Ovary (tissue), 9 donors: ENCODE measurements around the gene CYFIP1. TPM values are rescaled to one million over a fixed set of nuclear protein-coding genes. Genes with fewer than 3 reads are reported as not detected.

Experiments used
- DNase-seq, 5 donors: peaks; one replicate each; pipeline ENCODE4 v3.0.0-alpha.2; 2019 to 2020
- H3K27ac ChIP-seq, 2 donors: fragments of 200-600 bp; one replicate each; pipeline versions ENCODE4 v1.5.1 to v1.8.0; 2019 to 2022
- H3K27me3 ChIP-seq: fragments of 200-600 bp; one replicate; pipeline ENCODE4 v1.8.0; 2022
- H3K36me3 ChIP-seq: fragments of 200-600 bp; sonication (generic); one replicate; pipeline ENCODE4 v1.5.1; 2019
- H3K4me1 ChIP-seq: one replicate; pipeline ENCODE4 v1.8.1; 2013; ENCODE audit warnings: mild to moderate bottlenecking, moderate library complexity; ENCODE audit not compliant: insufficient read depth
- H3K4me3 ChIP-seq: fragments of 200-600 bp; sonication (generic); one replicate; pipeline ENCODE4 v1.5.1; 2017
- H3K9me3 ChIP-seq, 2 donors: fragments of 200-600 bp in 1 of 2; sonication (generic) in 1 of 2; one replicate each; pipeline versions ENCODE4 v1.5.1 to v1.8.1; 2013 to 2019; ENCODE audit warnings: mild to moderate bottlenecking in 1 of 2, moderate library complexity in 1 of 2
- EP300 ChIP-seq: sonication (generic); formaldehyde crosslinking; IDR thresholded peaks from one replicate; pipeline ENCODE4 v1.6.1; 2017; ENCODE audit warnings: antibody characterized with exemption
- POLR2A ChIP-seq: fragments of 450-650 bp; IDR thresholded peaks from one replicate; pipeline ENCODE4 v1.6.1; 2017; ENCODE audit warnings: antibody characterized with exemption, mild to moderate bottlenecking, moderate library complexity
- WGBS, 3 donors: extraction: QIAGEN DNeasy Blood & Tissue Kit in 1 of 3; methylation state at CpG; one replicate each; pipeline versions ENCODE4 v1.1.5 to v1.1.7; 2013 to 2017; 5-methylcytosine and 5-hydroxymethylcytosine counted together
- intact Hi-C, 4 donors: fragments of 100-400 bp; cut with DNase I; formaldehyde crosslinking; loops; one replicate each; pipeline versions ENCODE4 v1.11.0 to v1.15.1; 2022 to 2023
- polyA plus RNA-seq, 2 donors: library from polyadenylated mRNA; stranded (reverse); fragments of 200-250 nt in 1 of 2; fragments of 350-450 nt in 1 of 2; fragmentation: Illumina TruSeq in 1 of 2; extraction: RNeasy Lipid Tissue Mini Kit (QIAGEN cat#74804) in 1 of 2; gene quantifications; one replicate each; pipeline ENCODE4 v1.2.3, GENCODE V29; 2013 to 2014
- total RNA-seq, 7 donors: library from RNA; depleted of rRNA in 2 of 7; stranded (reverse); fragments of >200 nt in 2 of 7; fragmentation: NEBNext Ultra II Directional in 3 of 7; extraction: Animal tissue kit (Norgen Biotek cat#: 25700) in 3 of 7; gene quantifications; one replicate each; pipeline versions ENCODE4 v1.1.0 to v1.2.4, GENCODE V29; 2016 to 2023
- TF ChIP-seq, protein P1 (sequence below), 3 donors: fragments of 450-650 bp in 2 of 3; fragments of 200-600 bp in 1 of 3; IDR thresholded peaks; one replicate each; pipeline versions ENCODE4 v1.5.1 to v1.8.0; 2016 to 2022; ENCODE audit warnings: antibody characterized with exemption in 3 of 3, mild to moderate bottlenecking in 1 of 3
- donor health status: DM: no; HTN: no; CAD: no; lungs with moderate emphysema.
- donor health status: DM: no; HTN: no; CAD: no.
- donor health status: Bipolar disorder and iron deficiency.
- donor health status: DM: yes; HTN: yes; CAD: no.
- donor health status: DM: no; HTN: no; CAD: no.
- donor health status: DM: yes; HTN: yes; CAD: no.

CYFIP1 gene
- total and polyA plus RNA-seq, 9 donors: 35.8 to 96.2 (median 77.1) TPM

DNA sequence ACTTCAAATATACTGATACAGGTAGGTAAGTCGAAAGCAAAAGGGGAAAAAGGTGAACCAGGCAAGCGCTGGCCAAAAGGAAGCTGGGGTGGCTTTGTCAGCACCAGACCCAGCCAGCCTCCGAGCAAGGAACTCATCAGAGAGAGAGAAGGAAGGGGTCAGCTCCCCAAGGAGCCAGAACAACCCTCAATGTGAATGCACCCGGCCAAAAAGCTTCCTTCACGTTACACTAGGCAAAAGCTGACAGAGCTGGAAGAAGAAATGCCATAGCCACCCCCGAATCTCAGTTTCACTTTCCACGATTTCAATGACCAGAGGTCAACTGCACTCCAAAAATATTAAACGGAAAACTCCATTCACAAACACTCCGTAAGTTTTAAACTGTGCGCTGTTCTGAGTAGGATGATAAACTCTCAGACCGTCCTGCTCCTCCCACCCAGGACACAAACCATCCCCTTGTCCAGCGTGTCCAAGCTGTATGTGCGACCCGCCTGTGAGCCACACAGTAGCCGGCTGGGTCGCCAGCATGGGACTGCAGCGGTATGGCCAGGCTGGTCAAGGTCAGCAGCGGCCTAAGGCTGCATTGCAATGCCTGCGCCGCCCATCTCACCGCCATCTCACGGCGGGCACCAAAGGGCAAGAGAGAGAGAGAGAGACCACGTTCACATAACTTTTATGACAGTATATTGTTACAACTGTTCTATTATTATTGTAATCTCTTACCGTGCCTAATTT, 29.7 kb downstream of the CYFIP1 start:
- H3K4me3 ChIP-seq: no peak overlapping the region
- H3K27me3 ChIP-seq: no peaks in the 10 kb centered on the region
- peaks cover 31% of the 10 kb centered on the region for H3K4me1 ChIP-seq
- intact Hi-C loops: loop anchor here in 1 of 4 donors (10.0 kb wide), 1 partner anchor 84 kb away; the partner anchor contains the start of gene TUBGCP5
- H3K9me3 ChIP-seq: no peaks in the 10 kb centered on the region
- 58 to 70% (median 63%) methylated on average over 25 of the region's 25 CpGs for WGBS, 3 donors
- no peaks in the 10 kb centered on the region for H3K36me3 ChIP-seq
- no peak for TF ChIP-seq POLR2A
- TF ChIP-seq, protein P1, sequence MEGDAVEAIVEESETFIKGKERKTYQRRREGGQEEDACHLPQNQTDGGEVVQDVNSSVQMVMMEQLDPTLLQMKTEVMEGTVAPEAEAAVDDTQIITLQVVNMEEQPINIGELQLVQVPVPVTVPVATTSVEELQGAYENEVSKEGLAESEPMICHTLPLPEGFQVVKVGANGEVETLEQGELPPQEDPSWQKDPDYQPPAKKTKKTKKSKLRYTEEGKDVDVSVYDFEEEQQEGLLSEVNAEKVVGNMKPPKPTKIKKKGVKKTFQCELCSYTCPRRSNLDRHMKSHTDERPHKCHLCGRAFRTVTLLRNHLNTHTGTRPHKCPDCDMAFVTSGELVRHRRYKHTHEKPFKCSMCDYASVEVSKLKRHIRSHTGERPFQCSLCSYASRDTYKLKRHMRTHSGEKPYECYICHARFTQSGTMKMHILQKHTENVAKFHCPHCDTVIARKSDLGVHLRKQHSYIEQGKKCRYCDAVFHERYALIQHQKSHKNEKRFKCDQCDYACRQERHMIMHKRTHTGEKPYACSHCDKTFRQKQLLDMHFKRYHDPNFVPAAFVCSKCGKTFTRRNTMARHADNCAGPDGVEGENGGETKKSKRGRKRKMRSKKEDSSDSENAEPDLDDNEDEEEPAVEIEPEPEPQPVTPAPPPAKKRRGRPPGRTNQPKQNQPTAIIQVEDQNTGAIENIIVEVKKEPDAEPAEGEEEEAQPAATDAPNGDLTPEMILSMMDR (IDR thresholded peaks at IDR 0.05): no peak
- TF ChIP-seq EP300: no peak
- peak overlapping the region in 1 of 2 donors; percentile 32 for H3K27ac ChIP-seq
- no peak for DNase-seq

DNA sequence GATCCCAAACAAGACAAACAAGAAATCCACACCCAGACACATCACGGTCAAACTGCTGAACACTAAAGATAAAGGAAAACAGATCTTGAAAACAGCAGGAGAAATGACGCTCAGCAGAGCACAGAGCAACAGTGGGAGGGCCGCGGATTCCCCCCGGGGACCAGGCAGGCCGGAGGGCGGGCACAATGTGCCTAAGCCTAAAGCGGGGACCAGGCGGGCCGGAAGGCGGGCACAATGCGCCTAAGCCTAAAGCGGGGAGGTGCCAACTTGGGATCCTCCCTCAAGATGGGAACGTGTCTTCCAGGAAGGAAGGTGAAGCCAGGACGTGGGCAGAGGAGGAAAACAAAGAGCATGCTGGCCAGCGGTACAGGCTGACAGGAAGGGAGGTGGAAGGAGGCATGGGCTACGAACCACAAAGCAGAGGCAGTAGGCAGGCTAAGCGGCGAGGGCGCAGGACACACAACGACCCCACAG, 31.1 kb downstream of the CYFIP1 start:
- intact Hi-C loops: loop anchor here in 1 of 4 donors (10.0 kb wide), 1 partner anchor 64 kb away; no protein-coding TSS in a partner anchor
- Histone ChIP-seq H3K9me3 (no peaks in the 10 kb centered on the region), H3K27me3 (no peaks in the 10 kb centered on the region), H3K4me1 (peaks cover 24% of the 10 kb centered on the region), H3K27ac (peak overlapping the region in 1 of 2 donors; percentile 62), H3K4me3 (no peak overlapping the region), H3K36me3 (no peaks in the 10 kb centered on the region)
- TF ChIP-seq, protein P1 (IDR thresholded peaks at IDR 0.05): no peak
- TF ChIP-seq EP300: no peak
- no peak for TF ChIP-seq POLR2A
- 10 to 18% (median 11%) methylated on average over 19 to 21 of the region's 21 CpGs for WGBS, 3 donors
- DNase-seq: peak; percentile 43 to 83 (median 66)

DNA sequence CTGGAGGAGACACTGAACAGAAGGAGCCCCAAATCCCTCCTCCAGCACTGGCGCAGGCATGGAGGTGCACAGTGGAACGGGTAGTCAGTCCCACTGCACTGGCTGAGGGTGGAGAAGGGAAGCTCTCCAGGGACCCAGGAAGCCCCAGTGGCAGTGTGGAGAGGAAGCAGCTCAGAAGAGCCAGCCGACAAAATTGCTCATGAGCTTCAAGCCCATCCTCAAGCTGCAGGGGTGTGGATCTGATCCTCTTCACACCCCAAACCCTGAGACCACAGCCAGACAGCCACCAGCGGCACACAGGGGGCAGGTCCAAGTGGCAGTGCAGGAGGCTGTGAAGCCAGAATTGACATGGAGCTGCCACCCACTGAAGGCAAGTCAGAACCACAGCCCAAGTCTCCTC, 32.1 kb downstream of the CYFIP1 start:
- no peaks in the 10 kb centered on the region for H3K27me3 ChIP-seq
- TF ChIP-seq, protein P1 (IDR thresholded peaks at IDR 0.05): no peak
- TF ChIP-seq EP300: no peak
- intact Hi-C loops: loop anchor here in 1 of 4 donors (10.0 kb wide), 1 partner anchor 63 kb away; no protein-coding TSS in a partner anchor
- no peak for DNase-seq
- no peak overlapping the region for H3K27ac ChIP-seq
- no peaks in the 10 kb centered on the region for H3K36me3 ChIP-seq
- 66 to 90% (median 78%) methylated on average over 4 of the region's 4 CpGs for WGBS, 3 donors
- peaks cover 23% of the 10 kb centered on the region for H3K4me1 ChIP-seq
- H3K4me3 ChIP-seq: no peak overlapping the region
- no peaks in the 10 kb centered on the region for H3K9me3 ChIP-seq

DNA sequence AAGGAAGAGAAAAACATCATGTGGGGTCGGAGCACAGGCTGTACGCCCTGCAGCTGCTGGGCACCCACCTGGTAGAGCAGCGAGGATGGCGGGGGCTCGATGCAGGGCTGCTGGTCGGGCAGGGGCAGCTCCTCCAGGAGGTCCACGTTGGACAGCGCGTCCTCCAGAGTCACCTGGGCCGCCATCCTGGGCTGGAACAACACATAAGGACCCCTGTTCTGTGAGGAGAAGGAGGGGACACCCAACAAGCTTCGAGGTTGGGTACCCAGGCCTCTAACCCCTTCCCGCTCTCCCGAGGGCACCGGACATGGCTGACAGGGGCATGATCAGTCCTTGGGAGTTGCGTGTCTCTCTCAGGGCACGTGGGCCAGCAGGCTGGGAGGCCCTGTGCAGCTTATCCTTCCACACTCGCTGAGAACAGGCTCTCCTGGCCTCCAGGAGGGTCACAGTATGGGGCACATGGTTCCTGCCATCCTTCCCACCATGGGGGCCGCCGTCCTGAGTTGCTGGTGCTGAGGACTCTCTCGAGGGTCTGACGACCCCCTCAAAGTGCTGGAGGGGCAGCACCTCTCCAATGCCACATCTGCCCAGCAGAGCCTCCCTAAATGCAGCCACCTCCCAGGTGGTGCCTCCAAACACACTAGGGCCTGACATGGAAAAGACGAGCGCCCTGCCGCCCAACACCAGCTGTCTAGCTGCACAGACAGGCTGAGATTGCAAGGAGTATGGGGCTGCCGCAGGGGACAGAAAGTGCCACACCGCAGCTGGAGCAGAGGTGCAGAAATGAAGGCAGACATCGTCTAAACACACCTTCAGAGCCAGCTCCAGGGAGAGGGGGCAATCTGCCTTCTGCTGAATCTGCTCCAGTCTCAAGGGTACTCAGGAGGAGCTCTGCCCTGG, 32.8 kb downstream of the CYFIP1 start:
- Histone ChIP-seq H3K9me3 (no peaks in the 10 kb centered on the region), H3K27ac (no peak overlapping the region), H3K27me3 (no peaks in the 10 kb centered on the region), H3K4me3 (no peak overlapping the region), H3K4me1 (peaks cover 19% of the 10 kb centered on the region), H3K36me3 (no peaks in the 10 kb centered on the region)
- WGBS, 3 donors: 90 to 92% (median 91%) methylated on average over 27 of the region's 27 CpGs
- TF ChIP-seq POLR2A: no peak
- TF ChIP-seq EP300: no peak
- TF ChIP-seq, protein P1 (IDR thresholded peaks at IDR 0.05): no peak
- DNase-seq: peak in 1 of 5 donors; percentile 23
- intact Hi-C loops: loop anchor here in 1 of 4 donors (10.0 kb wide), 1 partner anchor 63 kb away; no protein-coding TSS in a partner anchor
